ENCODE results near the gene RRP1. TPM values are rescaled to one million over a fixed set of nuclear protein-coding genes. Genes with fewer than 3 reads are reported as not detected.

RRP1 gene
- total RNA-seq, 1 experiment from 2014 or later: 76.7 TPM

DNA sequence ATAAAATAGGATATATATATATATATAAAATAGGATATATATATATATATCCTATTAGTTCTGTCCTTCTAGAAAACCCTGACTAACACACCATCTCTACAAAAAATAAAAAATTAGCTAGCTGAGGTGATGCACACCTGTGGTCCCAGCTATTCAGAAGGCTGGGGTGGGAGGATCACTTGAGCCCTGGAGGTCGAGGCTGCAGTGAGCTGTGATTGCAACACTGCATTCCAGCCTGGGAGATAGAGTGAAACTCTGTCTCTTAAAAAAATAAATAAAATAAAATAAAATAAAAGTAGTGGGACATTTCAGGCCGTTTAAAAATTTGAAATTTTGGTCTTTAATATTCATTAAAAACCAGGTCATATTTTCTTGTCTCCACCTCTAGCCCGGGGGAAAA, 4.2 kb upstream of the RRP1 start:
- Histone ChIP-seq H3K9ac (ENCODE audit: extremely low read depth, insufficient read length, low read length) (no peak overlapping the region), H3K9me3 (ENCODE audit: control insufficient read depth, low read depth, low read length) (no peaks in the 10 kb centered on the region), H4K8ac (replicated peaks; ENCODE audit: insufficient read length, low read depth, low read length) (no peak overlapping the region), H3K14ac (ENCODE audit: insufficient read depth, low read length) (no peak overlapping the region), H2BK20ac (ENCODE audit: low read depth, low read length, poor library complexity, severe bottlenecking) (no peak overlapping the region), H3K56ac (ENCODE audit: insufficient read length, low read depth, low read length) (no peak overlapping the region), H2BK15ac (ENCODE audit: low read depth, low read length) (no peak overlapping the region), H3K23me2 (ENCODE audit: insufficient read length, low read depth, low read length, poor library complexity, severe bottlenecking) (peaks cover 7% of the 10 kb centered on the region), H2BK12ac (ENCODE audit: insufficient read length, low read depth, low read length) (no peak overlapping the region), H3K4ac (ENCODE audit: low read depth, low read length) (no peak overlapping the region), H4K91ac (ENCODE audit: insufficient read length, low read depth, low read length) (no peak overlapping the region), H4K5ac (ENCODE audit: insufficient read length, low read depth, low read length) (no peak overlapping the region), H3K27me3 (ENCODE audit: insufficient read depth, low read length) (no peaks in the 10 kb centered on the region), H2AFZ (ENCODE audit: low read length) (no peak overlapping the region), H3K27ac (ENCODE audit: insufficient read length, low read depth, low read length) (no peak overlapping the region), H3K23ac (ENCODE audit: insufficient read length, low read depth, low read length) (no peak overlapping the region), H3K4me1 (ENCODE audit: insufficient read depth, low read length) (no peaks in the 10 kb centered on the region), H3K4me2 (ENCODE audit: insufficient read depth, insufficient read length, low read length) (no peak overlapping the region), H3K18ac (ENCODE audit: insufficient read length, low read depth, low read length) (no peak overlapping the region), H2BK5ac (ENCODE audit: insufficient read length, low read length) (no peak overlapping the region), H4K20me1 (ENCODE audit: control insufficient read depth, insufficient read depth, insufficient read length) (no peaks in the 10 kb centered on the region), H2AK5ac (ENCODE audit: insufficient read length, low read length) (no peak overlapping the region), H3T11ph (ENCODE audit: low read length) (no peak overlapping the region), H3K79me2 (ENCODE audit: insufficient read depth, low read length) (peaks cover 4% of the 10 kb centered on the region; the same call in 1 of the 2 replicates), H3K79me1 (ENCODE audit: insufficient read depth, low read depth, low read length, poor library complexity, severe bottlenecking) (peaks cover 3% of the 10 kb centered on the region), H2BK120ac (ENCODE audit: low read depth, low read length, poor library complexity, severe bottlenecking) (no peak overlapping the region)
- no peak overlapping the region for H3K27ac Mint-ChIP-seq
- WGBS (ENCODE audit: extremely low coverage, insufficient read length, low lambda C conversion rate): no CpG with 5 or more reads among the region's 3 CpGs
- H3K27me3 Mint-ChIP-seq (ENCODE audit: low read depth): peaks cover 2% of the 10 kb centered on the region
- peaks cover 0 to 5% (median 3%) of the 10 kb centered on the region in 3 experiments; a peak in 4 of 7 replicates for H3K36me3 Mint-ChIP-seq (ENCODE audit: insufficient read depth in 1 of 3, low read depth in 3 of 3)
- TF ChIP-seq, protein P1, sequence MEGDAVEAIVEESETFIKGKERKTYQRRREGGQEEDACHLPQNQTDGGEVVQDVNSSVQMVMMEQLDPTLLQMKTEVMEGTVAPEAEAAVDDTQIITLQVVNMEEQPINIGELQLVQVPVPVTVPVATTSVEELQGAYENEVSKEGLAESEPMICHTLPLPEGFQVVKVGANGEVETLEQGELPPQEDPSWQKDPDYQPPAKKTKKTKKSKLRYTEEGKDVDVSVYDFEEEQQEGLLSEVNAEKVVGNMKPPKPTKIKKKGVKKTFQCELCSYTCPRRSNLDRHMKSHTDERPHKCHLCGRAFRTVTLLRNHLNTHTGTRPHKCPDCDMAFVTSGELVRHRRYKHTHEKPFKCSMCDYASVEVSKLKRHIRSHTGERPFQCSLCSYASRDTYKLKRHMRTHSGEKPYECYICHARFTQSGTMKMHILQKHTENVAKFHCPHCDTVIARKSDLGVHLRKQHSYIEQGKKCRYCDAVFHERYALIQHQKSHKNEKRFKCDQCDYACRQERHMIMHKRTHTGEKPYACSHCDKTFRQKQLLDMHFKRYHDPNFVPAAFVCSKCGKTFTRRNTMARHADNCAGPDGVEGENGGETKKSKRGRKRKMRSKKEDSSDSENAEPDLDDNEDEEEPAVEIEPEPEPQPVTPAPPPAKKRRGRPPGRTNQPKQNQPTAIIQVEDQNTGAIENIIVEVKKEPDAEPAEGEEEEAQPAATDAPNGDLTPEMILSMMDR (conservative IDR thresholded peaks at IDR 0.05): no peak
- peaks cover 2 to 5% of the 10 kb centered on the region in 2 experiments for H3K4me1 Mint-ChIP-seq
- H3K4me3 Mint-ChIP-seq: no peak overlapping the region
- DNase-seq: no peak
- peaks cover 3% of the 10 kb centered on the region in 2 experiments; a peak in 3 of 5 replicates for H3K9me3 Mint-ChIP-seq

All from H9 (cell line).